RWPE1 (cell line): Measurements from ENCODE around the gene ALDH3B1.

Source experiments
- CTCF ChIA-PET: fragments of 350-600 bp; sonication (Branson Sonifier 250); formaldehyde crosslinking; extraction: SDS; loops from one replicate; lab custom pipeline; 2021; lab: Yijun Ruan, JAX
- POLR2A ChIA-PET: fragments of 400-600 bp; formaldehyde crosslinking; extraction: SDS; loops from one replicate; lab custom pipeline; 2020; ENCODE audit warnings: antibody characterized with exemption; ENCODE audit not compliant: low non-redundant PET; lab: Yijun Ruan, JAX
- DNase-seq: peaks from one replicate; pipeline ENCODE4 v3.0.0; 2012; ENCODE audit warnings: low spot score
- H3K27ac ChIP-seq: fragments of 450-650 bp; 2 replicates; pipeline ENCODE4 v1.5.1; 2017
- TF ChIP-seq, protein P1 (sequence below): fragments of 450-650 bp; conservative IDR thresholded peaks from 2 replicates; pipeline ENCODE4 v1.5.1; 2017; ENCODE audit warnings: low read depth, mild to moderate bottlenecking

Gene ALDH3B1

DNA sequence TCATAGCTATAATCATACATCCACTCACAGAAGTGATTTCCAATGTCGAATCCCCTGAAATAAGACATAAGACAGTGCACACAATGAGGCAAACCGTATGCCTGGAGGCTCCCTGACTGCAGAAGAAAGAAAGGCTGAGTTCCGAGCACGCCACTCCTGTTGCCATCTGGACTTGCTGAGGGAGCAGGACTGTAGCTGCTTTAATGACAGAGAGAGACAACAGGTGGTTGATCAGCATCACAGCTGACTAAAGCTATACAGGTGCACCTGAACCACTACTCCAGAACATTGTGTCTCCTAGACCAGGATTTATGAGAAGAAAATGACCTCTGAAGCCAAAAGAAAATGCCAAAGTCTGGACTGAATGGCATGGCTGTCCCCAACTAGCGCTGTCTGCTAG is 55.7 kb downstream of the ALDH3B1 start:
- no peak overlapping the region for H3K27ac ChIP-seq
- no peak for DNase-seq
- CTCF ChIA-PET, result interaction anchor here (0.6 kb wide), 1 partner anchor 127 kb away, joined by 3 read pairs; no protein-coding TSS in a partner anchor
- POLR2A ChIA-PET, result no interaction called here
- TF ChIP-seq, protein P1, sequence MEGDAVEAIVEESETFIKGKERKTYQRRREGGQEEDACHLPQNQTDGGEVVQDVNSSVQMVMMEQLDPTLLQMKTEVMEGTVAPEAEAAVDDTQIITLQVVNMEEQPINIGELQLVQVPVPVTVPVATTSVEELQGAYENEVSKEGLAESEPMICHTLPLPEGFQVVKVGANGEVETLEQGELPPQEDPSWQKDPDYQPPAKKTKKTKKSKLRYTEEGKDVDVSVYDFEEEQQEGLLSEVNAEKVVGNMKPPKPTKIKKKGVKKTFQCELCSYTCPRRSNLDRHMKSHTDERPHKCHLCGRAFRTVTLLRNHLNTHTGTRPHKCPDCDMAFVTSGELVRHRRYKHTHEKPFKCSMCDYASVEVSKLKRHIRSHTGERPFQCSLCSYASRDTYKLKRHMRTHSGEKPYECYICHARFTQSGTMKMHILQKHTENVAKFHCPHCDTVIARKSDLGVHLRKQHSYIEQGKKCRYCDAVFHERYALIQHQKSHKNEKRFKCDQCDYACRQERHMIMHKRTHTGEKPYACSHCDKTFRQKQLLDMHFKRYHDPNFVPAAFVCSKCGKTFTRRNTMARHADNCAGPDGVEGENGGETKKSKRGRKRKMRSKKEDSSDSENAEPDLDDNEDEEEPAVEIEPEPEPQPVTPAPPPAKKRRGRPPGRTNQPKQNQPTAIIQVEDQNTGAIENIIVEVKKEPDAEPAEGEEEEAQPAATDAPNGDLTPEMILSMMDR, result no peak

DNA sequence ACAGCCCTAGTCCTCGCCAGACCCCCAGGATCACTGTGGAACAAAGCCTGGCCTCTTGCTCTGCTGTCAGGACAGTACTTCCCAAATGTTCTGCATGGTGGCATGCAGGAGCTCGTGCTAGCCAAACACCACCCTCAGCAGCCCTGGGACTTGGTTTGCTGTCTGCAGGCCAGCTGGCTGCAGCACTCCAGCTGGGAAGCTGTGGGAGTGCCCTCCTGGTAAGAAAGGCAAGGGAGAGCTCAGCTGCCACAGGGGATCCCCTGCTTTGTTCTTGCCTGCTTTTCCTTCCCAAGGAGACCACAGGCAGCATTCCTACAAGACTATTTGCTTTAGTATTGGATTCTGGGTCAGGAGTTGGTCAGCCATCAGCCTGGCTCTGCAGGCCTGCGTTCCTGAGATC is 56.6 kb downstream of the ALDH3B1 start:
- ChIA-PET CTCF (interaction anchor here (0.6 kb wide), 1 partner anchor 126 kb away, joined by 3 read pairs; no protein-coding TSS in a partner anchor), POLR2A (no interaction called here)
- 0 out of 2 replicates have a peak overlapping the region, but pooled peaks have one; percentile 1 for H3K27ac ChIP-seq
- TF ChIP-seq, protein P1, result no peak
- DNase-seq, result no peak

DNA sequence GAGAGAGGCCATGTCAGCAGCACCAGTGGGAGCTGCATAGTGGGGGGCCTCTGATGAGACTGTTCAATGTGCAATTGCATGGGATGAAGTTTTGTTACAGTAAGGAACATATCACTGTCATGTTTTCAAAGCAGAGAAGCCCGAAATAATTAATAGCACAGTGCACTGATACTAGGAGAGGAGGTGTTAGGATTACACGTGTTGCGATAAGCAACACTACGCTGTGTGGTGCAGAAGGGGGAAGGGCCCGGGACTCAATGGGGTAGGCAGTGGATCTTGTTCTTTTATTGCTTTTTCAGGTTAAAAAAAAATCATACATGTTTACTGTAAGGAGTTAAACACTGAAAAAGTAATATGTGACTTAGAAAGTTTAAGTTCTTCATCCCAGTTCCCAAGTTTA is 57.9 kb downstream of the ALDH3B1 start:
- CTCF ChIA-PET, result no interaction called here
- POLR2A ChIA-PET, result no interaction called here
- H3K27ac ChIP-seq, result no peak overlapping the region
- DNase-seq, result no peak
- TF ChIP-seq, protein P1, result no peak

DNA sequence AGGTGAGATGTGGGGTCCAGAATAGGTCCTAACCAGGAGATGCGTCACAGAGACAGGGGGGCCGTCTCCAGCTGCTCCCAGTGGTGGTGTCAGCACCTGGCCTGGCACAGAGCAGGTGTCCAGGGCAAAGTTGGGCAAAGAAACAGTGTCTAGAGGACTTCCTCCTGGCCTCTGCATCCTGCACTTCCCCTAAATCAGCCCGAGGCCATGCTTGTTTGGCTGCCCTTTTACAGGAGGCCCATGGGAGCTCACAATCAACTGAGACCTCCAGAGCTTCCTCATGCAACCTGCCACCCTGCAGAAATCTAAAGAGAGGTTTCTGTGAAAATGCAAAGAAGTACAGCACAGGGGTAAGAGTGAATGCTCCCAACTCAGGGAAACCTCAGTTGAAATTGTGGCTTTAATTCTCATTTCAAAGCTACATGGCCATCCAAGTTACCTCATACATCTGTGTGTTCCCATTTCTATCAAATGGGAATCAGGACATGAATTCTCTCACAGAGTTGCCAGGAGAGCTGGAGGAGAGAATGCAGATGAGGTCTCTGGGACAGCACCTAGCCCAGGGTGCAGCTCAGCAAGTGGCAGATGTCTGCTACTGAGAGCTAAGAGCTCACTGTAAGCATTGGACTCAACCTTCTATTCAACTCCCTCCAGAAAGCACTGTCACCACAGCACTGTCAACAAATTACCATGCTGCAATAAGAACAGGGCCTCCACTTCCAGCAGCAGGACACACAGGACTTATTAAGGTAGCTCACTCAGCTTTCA is 61.3 kb downstream of the ALDH3B1 start:
- TF ChIP-seq, protein P1, result no peak
- ChIA-PET POLR2A (no interaction called here), CTCF (no interaction called here)
- no peak overlapping the region for H3K27ac ChIP-seq
- no peak for DNase-seq

DNA sequence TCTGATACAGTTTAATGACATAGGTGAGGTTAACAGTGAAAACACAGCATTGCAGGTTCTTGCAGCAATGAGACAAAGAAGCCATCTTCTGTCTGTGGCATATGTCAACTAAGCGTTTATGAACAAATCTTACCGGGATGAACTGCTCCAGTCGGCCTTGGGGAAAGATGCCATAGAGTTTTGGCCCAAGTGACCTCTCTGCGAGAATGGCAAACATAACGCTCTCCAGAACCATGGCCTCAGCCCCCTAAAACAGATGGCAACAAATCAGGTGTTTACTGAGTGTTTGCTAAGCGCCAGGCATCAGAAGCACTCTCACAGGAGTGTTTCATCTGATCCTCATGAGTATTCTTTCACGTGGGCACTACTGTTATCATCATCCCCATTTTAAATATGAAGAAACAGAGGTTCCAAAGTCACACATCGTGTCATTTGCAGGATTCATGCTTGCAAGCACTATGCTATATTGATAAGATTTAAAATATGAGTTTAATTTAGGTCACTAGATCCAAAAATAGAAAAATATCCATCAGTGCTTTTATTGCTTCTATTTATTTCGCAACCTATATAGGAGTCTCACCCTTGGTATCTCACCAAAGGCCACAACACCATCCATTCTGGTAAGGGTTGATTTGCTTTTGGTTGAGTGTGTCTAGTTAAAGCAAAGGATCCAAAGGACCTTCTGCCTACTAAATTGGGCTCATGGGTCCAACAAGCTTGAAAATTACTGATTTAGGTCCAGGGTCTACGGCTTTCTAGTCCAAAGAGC is 64.6 kb downstream of the ALDH3B1 start:
- CTCF ChIA-PET, result no interaction called here
- no peak for DNase-seq
- POLR2A ChIA-PET, result no interaction called here
- H3K27ac ChIP-seq, result no peak overlapping the region
- TF ChIP-seq, protein P1, result no peak

DNA sequence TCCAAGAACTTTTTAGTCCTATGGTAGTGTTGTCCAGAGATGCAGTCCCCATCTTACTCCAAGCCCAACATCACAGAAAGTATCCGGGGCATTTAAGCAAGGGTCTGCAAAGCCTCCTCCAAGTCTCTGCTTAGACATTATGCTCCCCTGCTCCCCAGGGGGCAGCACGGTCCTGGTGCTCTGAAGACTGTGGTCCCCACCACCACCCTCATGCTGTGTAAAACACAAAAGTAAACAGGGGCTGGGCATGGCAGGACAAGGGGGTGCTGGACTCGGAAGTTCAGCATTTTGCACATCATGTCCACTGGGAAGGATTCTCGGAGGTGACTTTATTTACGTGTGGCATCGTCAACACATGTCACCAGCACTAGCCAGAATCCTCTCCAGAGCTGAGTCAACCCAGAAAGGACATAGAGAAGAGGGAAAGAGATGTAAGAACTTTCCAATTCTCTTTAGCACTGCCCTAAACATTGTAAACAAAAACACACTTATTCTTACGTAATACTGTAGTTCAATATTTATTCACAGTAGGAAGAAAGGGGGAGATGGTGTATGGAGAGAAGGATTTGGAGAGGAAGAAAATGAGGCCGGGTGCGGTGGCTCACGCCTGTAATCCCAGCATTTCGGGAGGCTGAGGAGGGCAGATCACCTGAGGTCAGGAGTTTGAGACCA is 66.4 kb downstream of the ALDH3B1 start:
- H3K27ac ChIP-seq, result no peak overlapping the region
- DNase-seq, result no peak
- CTCF ChIA-PET, result no interaction called here
- TF ChIP-seq, protein P1, result no peak
- POLR2A ChIA-PET, result no interaction called here
